Prostate gland (tissue), 2 donors: ENCODE data around the gene KRTAP10-9.

Source experiments
- POLR2AphosphoS5 ChIP-seq: sonication (generic); formaldehyde crosslinking; IDR thresholded peaks from one replicate; pipeline ENCODE4 v1.6.1; 2017; ENCODE audit warnings: antibody characterized with exemption
- TF ChIP-seq, protein P1 (sequence below), 4 experiments: fragments of 200-600 bp in 2 of 4; fragments of 450-650 bp in 2 of 4; sonication (generic) in 2 of 4; IDR thresholded peaks; 1 replicate in 3 of 4; 2 replicates in 1 of 4; pipeline ENCODE4 v1.5.1; 2016 to 2019; ENCODE audit warnings: antibody characterized with exemption in 4 of 4, mild to moderate bottlenecking in 2 of 4, moderate library complexity in 2 of 4

DNA sequence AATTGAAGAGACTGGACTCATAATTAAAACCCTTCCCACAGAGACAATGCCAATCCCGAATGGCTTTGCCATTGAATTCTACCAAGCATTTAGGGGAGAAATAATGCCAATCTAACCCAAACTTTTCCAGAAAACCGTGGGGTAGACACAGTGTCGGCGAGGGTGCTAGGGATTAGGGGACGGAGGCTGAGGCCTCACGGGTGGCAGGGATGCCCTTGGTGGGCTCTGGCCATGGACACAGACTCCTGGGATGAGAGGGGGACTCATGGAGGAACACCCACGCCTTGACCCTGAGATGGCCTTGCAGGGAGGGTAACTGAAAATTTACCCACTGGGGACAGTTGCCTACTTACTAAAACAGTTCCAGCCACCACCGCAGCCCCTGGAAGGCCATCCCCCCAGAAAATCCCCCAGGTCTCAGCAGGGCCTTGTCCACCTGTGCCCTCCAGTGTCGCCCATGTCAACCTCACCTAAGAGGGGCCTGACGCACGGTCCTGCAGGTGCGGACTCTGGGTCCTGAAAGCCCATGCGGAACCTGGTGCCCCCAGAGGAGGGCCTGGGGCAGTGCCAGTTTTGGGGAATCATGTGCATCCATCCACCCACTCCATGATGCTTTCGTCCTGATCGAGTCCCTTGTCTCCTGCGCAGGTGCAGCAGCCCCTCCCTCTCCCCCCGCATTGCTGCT, 48.4 kb upstream of the KRTAP10-9 start:
- TF ChIP-seq, protein P1, sequence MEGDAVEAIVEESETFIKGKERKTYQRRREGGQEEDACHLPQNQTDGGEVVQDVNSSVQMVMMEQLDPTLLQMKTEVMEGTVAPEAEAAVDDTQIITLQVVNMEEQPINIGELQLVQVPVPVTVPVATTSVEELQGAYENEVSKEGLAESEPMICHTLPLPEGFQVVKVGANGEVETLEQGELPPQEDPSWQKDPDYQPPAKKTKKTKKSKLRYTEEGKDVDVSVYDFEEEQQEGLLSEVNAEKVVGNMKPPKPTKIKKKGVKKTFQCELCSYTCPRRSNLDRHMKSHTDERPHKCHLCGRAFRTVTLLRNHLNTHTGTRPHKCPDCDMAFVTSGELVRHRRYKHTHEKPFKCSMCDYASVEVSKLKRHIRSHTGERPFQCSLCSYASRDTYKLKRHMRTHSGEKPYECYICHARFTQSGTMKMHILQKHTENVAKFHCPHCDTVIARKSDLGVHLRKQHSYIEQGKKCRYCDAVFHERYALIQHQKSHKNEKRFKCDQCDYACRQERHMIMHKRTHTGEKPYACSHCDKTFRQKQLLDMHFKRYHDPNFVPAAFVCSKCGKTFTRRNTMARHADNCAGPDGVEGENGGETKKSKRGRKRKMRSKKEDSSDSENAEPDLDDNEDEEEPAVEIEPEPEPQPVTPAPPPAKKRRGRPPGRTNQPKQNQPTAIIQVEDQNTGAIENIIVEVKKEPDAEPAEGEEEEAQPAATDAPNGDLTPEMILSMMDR (IDR thresholded peaks at IDR 0.05): no peak
- TF ChIP-seq POLR2AphosphoS5: no peak
